DOHH2 (cell line): Measurements from ENCODE around the gene GOLT1B.

Source experiments
- H3F3A ChIP-seq: fragments of 200-600 bp; sonication (generic), shearing (Covaris generic); 2 replicates; pipeline ENCODE4 v1.6.0; 2016; ENCODE audit warnings: antibody characterized with exemption, mild to moderate bottlenecking; ENCODE audit not compliant: control insufficient read depth, insufficient read depth
- H3K27ac ChIP-seq: fragments of 200-600 bp; sonication (generic); 2 replicates; pipeline ENCODE4 v1.5.1; 2014; ENCODE audit warnings: low read depth, mild to moderate bottlenecking, low read length, moderate library complexity
- H3K27me3 ChIP-seq: fragments of 200-600 bp; sonication (generic); 2 replicates; pipeline ENCODE4 v1.6.1; 2014; ENCODE audit warnings: mild to moderate bottlenecking, low read length, mixed read lengths; ENCODE audit not compliant: control insufficient read depth
- H3K36me3 ChIP-seq: fragments of 200-600 bp; sonication (generic); 2 replicates; pipeline ENCODE4 v1.6.1; 2014; ENCODE audit warnings: mild to moderate bottlenecking, low read length, moderate library complexity, mixed read lengths; ENCODE audit not compliant: control insufficient read depth
- H3K4me1 ChIP-seq: fragments of 200-600 bp; sonication (generic); 2 replicates; pipeline ENCODE4 v1.6.1; 2014; ENCODE audit warnings: mild to moderate bottlenecking, low read length, mixed read lengths; ENCODE audit not compliant: control insufficient read depth
- H3K4me2 ChIP-seq: fragments of 200-600 bp; sonication (generic); 2 replicates; pipeline ENCODE4 v1.6.0; 2014; ENCODE audit warnings: mild to moderate bottlenecking, low read length, moderate library complexity
- H3K4me3 ChIP-seq: fragments of 200-600 bp; sonication (generic); 2 replicates; pipeline ENCODE4 v1.5.1; 2014; ENCODE audit warnings: mild to moderate bottlenecking, low read length, mixed read lengths
- H3K79me2 ChIP-seq: fragments of 200-600 bp; sonication (generic); 2 replicates; pipeline ENCODE4 v1.6.1; 2014; ENCODE audit warnings: mild to moderate bottlenecking, low read length, mixed read lengths; ENCODE audit not compliant: control insufficient read depth
- H3K9me2 ChIP-seq: fragments of 200-600 bp; sonication (generic); replicated peaks from 2 replicates; pipeline ENCODE4 v1.6.1; 2014; ENCODE audit warnings: mild to moderate bottlenecking, low read length, mixed read lengths; ENCODE audit not compliant: control insufficient read depth
- H3K9me3 ChIP-seq: fragments of 200-600 bp; sonication (generic); 2 replicates; pipeline ENCODE4 v1.6.1; 2014; ENCODE audit warnings: antibody characterized with exemption, low read length, mixed read lengths; ENCODE audit not compliant: control insufficient read depth, insufficient read depth
- H4K20me1 ChIP-seq: fragments of 200-600 bp; sonication (generic); 2 replicates; pipeline ENCODE4 v1.6.0; 2014; ENCODE audit warnings: low read depth, mild to moderate bottlenecking, antibody characterized with exemption, low read length, moderate library complexity; ENCODE audit not compliant: control insufficient read depth, insufficient read depth
- CTCF ChIP-seq: fragments of 200-600 bp; sonication (generic); IDR thresholded peaks from one replicate; pipeline ENCODE4 v1.5.1; 2014; ENCODE audit warnings: antibody characterized with exemption, mild to moderate bottlenecking, low read depth, low read length; ENCODE audit not compliant: poor library complexity, severe bottlenecking
- EZH2phosphoT487 ChIP-seq: fragments of 200-600 bp; sonication (generic); IDR thresholded peaks from 2 replicates; pipeline ENCODE4 v1.6.1; 2017; ENCODE audit warnings: borderline replicate concordance, mild to moderate bottlenecking, antibody characterized with exemption, low read length, moderate library complexity, mixed read lengths

The GOLT1B gene

DNA sequence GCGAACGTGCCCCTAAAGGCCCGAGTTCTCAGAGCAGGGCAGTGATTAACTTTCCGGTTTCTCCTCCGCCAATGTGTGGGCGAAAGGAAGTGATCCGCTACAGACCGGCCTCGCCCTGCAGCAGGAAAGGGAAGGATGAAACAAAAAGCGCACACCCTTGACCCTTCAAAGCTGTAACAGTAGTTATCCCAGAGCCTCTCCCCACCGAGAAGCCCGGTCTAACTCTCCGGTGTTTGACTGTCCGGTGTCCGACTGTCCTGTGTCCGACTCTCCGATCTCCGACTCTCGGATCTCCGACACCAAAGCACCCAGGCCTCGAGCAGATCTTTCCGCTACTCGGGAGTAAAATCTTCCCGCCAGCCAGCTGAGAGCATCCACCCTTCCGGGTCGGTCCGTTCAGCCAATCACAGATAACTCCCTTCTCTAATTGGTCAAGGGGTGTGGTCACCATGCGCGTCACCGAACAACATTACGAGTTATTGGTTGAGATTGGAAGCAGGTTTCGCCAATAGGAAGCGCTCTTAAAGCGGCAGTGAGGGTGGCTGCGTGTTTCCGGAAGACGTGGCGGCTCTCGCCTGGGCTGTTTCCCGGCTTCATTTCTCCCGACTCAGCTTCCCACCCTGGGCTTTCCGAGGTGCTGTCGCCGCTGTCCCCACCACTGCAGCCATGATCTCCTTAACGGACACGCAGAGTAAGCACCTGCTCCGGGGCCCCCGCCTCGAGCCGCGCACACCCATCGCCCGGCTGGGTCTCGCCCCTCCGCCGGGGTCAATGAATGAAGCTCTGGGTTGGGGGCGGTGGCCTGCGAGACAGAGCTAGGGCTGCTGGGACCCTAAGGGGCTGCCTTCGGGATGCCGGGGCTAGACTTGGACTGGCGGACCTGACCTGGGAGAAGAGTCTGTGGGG is at the start of gene GOLT1B, which contains the start of gene RECQL:
GOLT1B (plus strand) TSS at position 532 of the 906 bp plus-strand sequence; CDS start at position 667, 135 bp downstream.
RECQL (minus strand) TSS at position 378 of the 906 bp plus-strand sequence. CDS start 2,065 bp downstream, outside the sequence.
- peak within 1 kb of the TSS; percentile 90 for H3K4me2 ChIP-seq
- H4K20me1 ChIP-seq = no peaks in the 10 kb centered on the region
- TF ChIP-seq CTCF (no peak), EZH2phosphoT487 (no peak)

GRCh38 chr12:21453312-21453852 is 48.2 kb upstream of the GOLT1B start:
- no peaks in the 10 kb centered on the region for H3K9me2 ChIP-seq
- H3F3A ChIP-seq = no peaks in the 10 kb centered on the region
- no peak overlapping the region for H3K4me3 ChIP-seq
- peaks cover 43% of the 10 kb centered on the region for H3K36me3 ChIP-seq
- H3K4me1 ChIP-seq = no peaks in the 10 kb centered on the region
- H3K27me3 ChIP-seq = no peaks in the 10 kb centered on the region
- no peaks in the 10 kb centered on the region for H3K9me3 ChIP-seq
- H4K20me1 ChIP-seq = no peaks in the 10 kb centered on the region
- TF ChIP-seq CTCF = no peak
- TF ChIP-seq EZH2phosphoT487 = no peak
- H3K79me2 ChIP-seq = no peaks in the 10 kb centered on the region
- no peak overlapping the region for H3K4me2 ChIP-seq
- no peak overlapping the region for H3K27ac ChIP-seq

More for the DNA sequence above, at the start of gene GOLT1B, which contains the start of gene RECQL:
- Histone ChIP-seq H3K36me3 (peaks cover 30% of the 10 kb centered on the region), H3K79me2 (peaks cover 81% of the 10 kb centered on the region), H3K27me3 (no peaks in the 10 kb centered on the region), H3K9me2 (no peaks in the 10 kb centered on the region), H3K27ac (peak within 1 kb of the TSS; percentile 68), H3K4me1 (peaks cover 25% of the 10 kb centered on the region), H3F3A (0 out of 2 replicates have a peak, but pooled peaks cover 2% of the 10 kb centered on the region), H3K4me3 (peak within 1 kb of the TSS; percentile 92), H3K9me3 (no peaks in the 10 kb centered on the region)

DNA sequence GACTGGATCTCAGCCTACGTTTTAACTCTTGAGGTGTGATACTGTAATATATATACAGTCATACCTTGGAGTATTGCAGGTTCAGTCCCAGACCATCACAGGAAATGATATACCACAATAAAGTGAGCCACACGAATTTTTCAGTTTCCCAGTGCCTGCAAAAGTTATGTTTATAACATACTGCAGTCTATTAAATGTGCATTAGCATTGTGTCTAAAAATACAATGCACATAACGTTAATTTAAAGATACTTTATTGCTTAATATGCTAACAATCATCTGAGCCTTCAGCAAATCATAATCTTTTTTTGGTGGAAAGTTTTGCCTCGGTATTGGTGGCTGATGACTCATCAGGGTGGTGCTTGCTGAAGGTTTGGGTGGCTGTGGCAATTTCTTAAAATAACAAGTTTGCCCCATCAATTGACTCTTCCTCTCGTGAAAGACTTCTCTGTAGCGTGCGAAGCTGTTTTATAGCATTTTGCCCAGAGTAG is 45.3 kb upstream of the GOLT1B start:
- Histone ChIP-seq H3K27ac (no peak overlapping the region), H3K9me2 (no peaks in the 10 kb centered on the region), H3F3A (no peaks in the 10 kb centered on the region), H3K79me2 (no peaks in the 10 kb centered on the region), H3K27me3 (no peaks in the 10 kb centered on the region), H3K4me2 (no peak overlapping the region), H3K36me3 (peaks cover 44% of the 10 kb centered on the region), H3K4me1 (no peaks in the 10 kb centered on the region), H3K9me3 (no peaks in the 10 kb centered on the region), H4K20me1 (no peaks in the 10 kb centered on the region), H3K4me3 (no peak overlapping the region)
- no peak for TF ChIP-seq CTCF
- no peak for TF ChIP-seq EZH2phosphoT487
